Measurements from ENCODE around the gene KNDC1.
A peak's percentile ranks its signal among the peaks of the same experiment; 100 is the strongest.

KNDC1 gene

GRCh38 chr10:133158756-133159610 lies 1.0 kb upstream of the KNDC1 start:
- no peak for DNase-seq (ENCODE audit: low read depth in 2 of 2)
- TF ChIP-seq, protein P1, sequence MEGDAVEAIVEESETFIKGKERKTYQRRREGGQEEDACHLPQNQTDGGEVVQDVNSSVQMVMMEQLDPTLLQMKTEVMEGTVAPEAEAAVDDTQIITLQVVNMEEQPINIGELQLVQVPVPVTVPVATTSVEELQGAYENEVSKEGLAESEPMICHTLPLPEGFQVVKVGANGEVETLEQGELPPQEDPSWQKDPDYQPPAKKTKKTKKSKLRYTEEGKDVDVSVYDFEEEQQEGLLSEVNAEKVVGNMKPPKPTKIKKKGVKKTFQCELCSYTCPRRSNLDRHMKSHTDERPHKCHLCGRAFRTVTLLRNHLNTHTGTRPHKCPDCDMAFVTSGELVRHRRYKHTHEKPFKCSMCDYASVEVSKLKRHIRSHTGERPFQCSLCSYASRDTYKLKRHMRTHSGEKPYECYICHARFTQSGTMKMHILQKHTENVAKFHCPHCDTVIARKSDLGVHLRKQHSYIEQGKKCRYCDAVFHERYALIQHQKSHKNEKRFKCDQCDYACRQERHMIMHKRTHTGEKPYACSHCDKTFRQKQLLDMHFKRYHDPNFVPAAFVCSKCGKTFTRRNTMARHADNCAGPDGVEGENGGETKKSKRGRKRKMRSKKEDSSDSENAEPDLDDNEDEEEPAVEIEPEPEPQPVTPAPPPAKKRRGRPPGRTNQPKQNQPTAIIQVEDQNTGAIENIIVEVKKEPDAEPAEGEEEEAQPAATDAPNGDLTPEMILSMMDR (IDR thresholded peaks at IDR 0.05; ENCODE audit: low read depth, low read length), result no peak
- H3K4me3 ChIP-seq (replicated peaks in 1 of 2; ENCODE audit: low read depth in 2 of 2, low read length in 2 of 2), result no peak overlapping the region

DNA sequence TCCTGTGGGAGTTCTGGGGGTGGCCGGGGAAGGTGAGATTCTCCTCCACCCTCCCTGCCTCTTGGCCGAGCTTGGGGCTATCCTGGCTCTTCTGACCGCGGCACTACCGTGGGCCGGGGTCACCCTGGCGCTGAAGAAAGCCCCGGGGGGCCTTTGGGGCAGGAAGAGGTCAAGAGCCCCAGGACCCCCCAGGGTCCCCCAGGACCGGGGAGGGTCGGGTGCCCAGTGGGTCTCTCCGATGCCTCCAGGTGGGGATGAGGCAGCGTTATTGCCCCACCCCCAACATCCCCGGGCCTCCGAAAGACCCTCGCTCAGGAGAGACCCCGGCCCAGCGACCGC lies 439 bp upstream of the KNDC1 start:
- H3K4me3 ChIP-seq (replicated peaks in 1 of 2; ENCODE audit: low read depth in 2 of 2, low read length in 2 of 2), result no peak overlapping the region
- DNase-seq (ENCODE audit: low read depth in 2 of 2), result no peak
- TF ChIP-seq, protein P1 (IDR thresholded peaks at IDR 0.05; ENCODE audit: low read depth, low read length), result no peak

DNA sequence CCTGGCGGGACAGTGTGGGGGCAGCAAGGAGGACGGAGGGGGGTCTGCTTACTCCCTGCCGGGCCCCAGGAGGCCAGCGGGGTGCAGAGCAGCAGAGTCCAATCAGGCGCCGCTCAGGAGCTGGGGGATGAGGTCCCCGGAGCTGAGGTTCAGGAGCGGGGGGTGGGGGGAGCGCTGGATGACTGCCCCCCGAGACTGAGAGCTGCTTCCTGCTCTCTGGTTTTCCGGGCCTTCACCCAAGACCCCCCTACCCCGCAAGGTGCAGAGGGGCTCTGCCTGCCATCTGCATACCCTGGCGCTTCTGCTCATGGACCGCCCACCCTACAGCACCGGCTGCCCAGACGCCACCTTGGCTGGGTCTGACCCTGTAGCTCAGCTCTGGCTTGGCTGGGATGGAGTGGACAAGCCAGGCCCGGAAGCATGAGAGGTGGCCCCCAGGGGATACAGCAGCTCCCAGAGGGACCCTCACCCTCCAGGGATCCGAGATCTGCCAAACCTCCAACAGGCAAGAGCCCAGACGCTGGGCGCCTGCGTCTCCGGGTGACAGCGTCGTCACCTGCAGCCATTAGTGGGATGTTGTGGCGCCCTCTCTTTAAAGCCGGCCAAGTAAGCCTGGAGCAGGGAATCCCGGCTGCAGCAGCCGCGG lies 930 bp downstream of the KNDC1 start:
- TF ChIP-seq, protein P1 (IDR thresholded peaks at IDR 0.05; ENCODE audit: low read depth, low read length), result no peak
- peak overlapping the region; percentile 49 to 54 for H3K4me3 ChIP-seq (replicated peaks in 1 of 2; ENCODE audit: low read depth in 2 of 2, low read length in 2 of 2)
- no peak for DNase-seq (ENCODE audit: low read depth in 2 of 2)

- no peak for DNase-seq (ENCODE audit: low read depth in 2 of 2)
Observed at GRCh38 chr10:133161486-133162109, 1.6 kb downstream of the KNDC1 start.

GRCh38 chr10:133162178-133162909 lies 2.3 kb downstream of the KNDC1 start:
- no peak overlapping the region for H3K4me3 ChIP-seq (replicated peaks in 1 of 2; ENCODE audit: low read depth in 2 of 2, low read length in 2 of 2)
- TF ChIP-seq, protein P1 (IDR thresholded peaks at IDR 0.05; ENCODE audit: low read depth, low read length), result no peak
- DNase-seq (ENCODE audit: low read depth in 2 of 2), result no peak

More at GRCh38 chr10:133161486-133162109, 1.6 kb downstream of the KNDC1 start:
- H3K4me3 ChIP-seq (replicated peaks in 1 of 2; ENCODE audit: low read depth in 2 of 2, low read length in 2 of 2), result no peak overlapping the region
- TF ChIP-seq, protein P1 (IDR thresholded peaks at IDR 0.05; ENCODE audit: low read depth, low read length), result no peak
